NT2/D1 (cell line): ENCODE results near the gene LFNG.

Experiments
- DNase-seq: peaks from one replicate; pipeline ENCODE4 v3.0.0-alpha.2; 2011; ENCODE audit warnings: low read depth, low spot score
- H3K27me3 ChIP-seq: 2 replicates; pipeline ENCODE4 v1.6.0; 2011; ENCODE audit warnings: mild to moderate bottlenecking; ENCODE audit not compliant: insufficient read length, insufficient read depth
- H3K36me3 ChIP-seq: 2 replicates; pipeline ENCODE4 v1.6.1; 2011; ENCODE audit warnings: mild to moderate bottlenecking, low read length, mixed read lengths; ENCODE audit not compliant: insufficient read depth, insufficient read length
- H3K4me1 ChIP-seq: 2 replicates; pipeline ENCODE4 v1.5.1; 2011; ENCODE audit not compliant: insufficient read depth, insufficient read length
- H3K4me3 ChIP-seq: 2 replicates; pipeline ENCODE4 v1.5.1; 2011; ENCODE audit warnings: low read depth; ENCODE audit not compliant: insufficient read length
- H3K9ac ChIP-seq: 2 replicates; pipeline ENCODE4 v1.6.0; 2011; ENCODE audit warnings: low read depth; ENCODE audit not compliant: insufficient read length
- H3K9me3 ChIP-seq: 2 replicates; pipeline ENCODE4 v1.5.1; 2011; ENCODE audit warnings: mild to moderate bottlenecking, low read length; ENCODE audit not compliant: insufficient read depth
- SUZ12 ChIP-seq: IDR thresholded peaks from 2 replicates; pipeline ENCODE4 v1.6.1; 2011; ENCODE audit not compliant: insufficient read length, insufficient read depth; ENCODE audit errors: extremely low read depth
- YY1 ChIP-seq: IDR thresholded peaks from 2 replicates; pipeline ENCODE4 v1.6.1; 2011; ENCODE audit not compliant: insufficient read length, insufficient read depth
- ZNF274 ChIP-seq: IDR thresholded peaks from 2 replicates; pipeline ENCODE4 v1.6.1; 2011; ENCODE audit warnings: mild to moderate bottlenecking, low read depth, low read length

LFNG gene

GRCh38 chr7:2575046-2575732 lies 55.6 kb downstream of the LFNG start:
- TF ChIP-seq SUZ12 = no peak
- TF ChIP-seq YY1 = no peak
- TF ChIP-seq ZNF274 = no peak
- Histone ChIP-seq H3K36me3 (peaks cover 31% of the 10 kb centered on the region), H3K4me3 (no peak overlapping the region), H3K27me3 (no peaks in the 10 kb centered on the region), H3K4me1 (no peaks in the 10 kb centered on the region), H3K9ac (no peak overlapping the region), H3K9me3 (no peaks in the 10 kb centered on the region)
- no peak for DNase-seq

DNA sequence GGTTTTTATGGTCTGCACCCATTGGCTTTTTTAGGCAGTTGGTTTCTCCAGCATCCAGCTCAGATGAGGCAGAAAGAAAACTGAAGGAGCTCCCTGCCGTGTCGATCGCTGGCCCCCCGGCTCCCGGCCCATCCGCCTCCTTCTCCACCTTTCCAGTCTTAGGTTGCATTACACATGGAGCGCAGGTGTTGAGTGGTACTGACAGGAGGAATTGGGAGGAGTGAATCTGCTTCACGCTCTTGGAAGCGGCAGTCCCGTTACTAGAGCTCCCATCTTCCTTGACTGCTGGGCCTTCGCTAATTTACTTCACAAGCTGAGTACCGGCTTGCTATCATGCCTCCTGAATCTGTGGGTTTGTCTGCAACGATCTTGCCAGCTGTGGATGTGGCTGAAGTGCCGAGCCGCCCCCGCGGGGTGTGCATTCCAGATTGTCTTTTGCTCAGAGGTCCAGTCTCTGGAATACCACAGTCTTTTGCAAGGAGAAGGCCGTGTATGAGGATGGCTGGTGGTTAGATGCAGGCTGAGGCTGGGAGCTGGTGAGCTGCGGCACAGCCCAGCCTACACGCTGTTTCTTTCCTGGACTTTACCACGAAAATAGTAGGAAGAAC lies 56.3 kb downstream of the LFNG start:
- Histone ChIP-seq H3K4me3 (no peak overlapping the region), H3K4me1 (no peaks in the 10 kb centered on the region), H3K36me3 (peaks cover 31% of the 10 kb centered on the region), H3K27me3 (no peaks in the 10 kb centered on the region), H3K9ac (no peak overlapping the region), H3K9me3 (no peaks in the 10 kb centered on the region)
- TF ChIP-seq YY1 = no peak
- DNase-seq = no peak

GRCh38 chr7:2576742-2577491 lies 57.3 kb downstream of the LFNG start:
- no peak overlapping the region for H3K9ac ChIP-seq
- H3K4me1 ChIP-seq = no peaks in the 10 kb centered on the region
- H3K4me3 ChIP-seq = no peak overlapping the region
- H3K36me3 ChIP-seq = peaks cover 31% of the 10 kb centered on the region
- no peaks in the 10 kb centered on the region for H3K9me3 ChIP-seq
- H3K27me3 ChIP-seq = no peaks in the 10 kb centered on the region
- no peak for DNase-seq
- TF ChIP-seq YY1 (no peak), SUZ12 (no peak), ZNF274 (no peak)
